Erythroblast (primary cell): ENCODE data around the gene LSS.

Experiments used
- DNase-seq, 2 experiments: peaks; one replicate each; lab custom pipeline; 2025; lab: John Stamatoyannopoulos, UW
- GATA1 ChIP-seq: IDR thresholded peaks from 2 replicates; pipeline ENCODE4 v1.6.1; 2011; ENCODE audit warnings: low read depth, mild to moderate bottlenecking, control low read depth, low read length, moderate library complexity
- POLR2A ChIP-seq: IDR thresholded peaks from 2 replicates; pipeline ENCODE4 v1.6.1; 2011; ENCODE audit warnings: mild to moderate bottlenecking, low read length

LSS gene

DNA sequence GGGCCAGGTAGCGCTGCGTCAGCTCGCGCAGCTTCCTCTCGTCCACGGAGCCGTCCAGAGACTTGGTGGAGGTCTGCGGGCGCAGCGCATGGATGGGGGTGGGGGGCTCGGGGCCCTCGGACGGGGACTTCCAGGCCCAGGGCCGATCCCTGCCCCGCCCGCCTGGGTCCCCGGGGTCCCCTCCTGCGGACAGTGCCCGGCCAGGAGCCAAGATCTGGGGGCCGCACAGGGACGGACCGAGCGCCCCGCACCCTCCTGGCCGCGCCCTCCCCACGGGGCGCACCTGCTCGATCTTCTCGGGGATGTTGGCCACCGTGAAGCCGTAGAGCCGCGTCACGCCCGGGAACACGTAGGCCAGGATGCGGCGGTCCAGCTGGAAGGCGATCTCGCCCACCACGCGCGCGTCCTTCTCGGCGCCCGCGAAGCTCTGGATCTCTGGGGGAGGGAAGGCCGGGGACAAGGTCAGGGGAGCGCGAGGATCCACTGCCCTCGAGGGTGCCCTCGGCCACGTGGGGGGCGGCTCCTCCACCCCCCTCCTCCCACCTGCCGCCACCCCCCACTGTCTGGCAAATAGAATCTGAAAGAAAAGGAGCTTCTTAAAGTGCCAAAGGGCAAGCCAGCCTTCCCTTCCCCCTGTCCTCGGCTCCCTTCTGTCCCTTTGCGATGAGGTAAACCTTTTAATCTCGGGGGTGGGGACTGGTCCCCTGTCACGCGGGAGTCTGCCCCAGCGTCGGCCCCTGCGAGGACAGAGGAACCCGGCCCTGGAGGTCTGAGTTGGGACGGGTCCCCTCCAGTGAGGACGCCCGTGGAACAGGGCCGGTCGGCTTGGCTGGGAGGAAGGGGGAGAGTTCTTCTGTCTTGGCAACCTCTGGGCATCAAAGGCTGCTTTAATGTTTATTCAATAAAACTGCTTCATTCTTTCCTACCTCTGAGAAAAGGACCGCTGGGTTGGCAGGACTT lies 66.7 kb downstream of the LSS start:
- no peak for TF ChIP-seq POLR2A
- no peak for TF ChIP-seq GATA1
- DNase-seq = no peak

GRCh38 chr21:46160907-46161632 lies 67.5 kb downstream of the LSS start:
- peak; percentile 17 to 42 for DNase-seq
- no peak for TF ChIP-seq POLR2A
- TF ChIP-seq GATA1 = no peak

- TF ChIP-seq GATA1 = no peak
- no peak for TF ChIP-seq POLR2A
- no peak for DNase-seq
Observed at GRCh38 chr21:46160657-46160906, 68.0 kb downstream of the LSS start.

- DNase-seq = no peak
- TF ChIP-seq GATA1 = no peak
- TF ChIP-seq POLR2A = no peak
Observed at GRCh38 chr21:46159841-46160656, 68.5 kb downstream of the LSS start.

- no peak for DNase-seq
- TF ChIP-seq POLR2A (no peak), GATA1 (no peak)
Observed at GRCh38 chr21:46159390-46159789, 69.2 kb downstream of the LSS start.

DNA sequence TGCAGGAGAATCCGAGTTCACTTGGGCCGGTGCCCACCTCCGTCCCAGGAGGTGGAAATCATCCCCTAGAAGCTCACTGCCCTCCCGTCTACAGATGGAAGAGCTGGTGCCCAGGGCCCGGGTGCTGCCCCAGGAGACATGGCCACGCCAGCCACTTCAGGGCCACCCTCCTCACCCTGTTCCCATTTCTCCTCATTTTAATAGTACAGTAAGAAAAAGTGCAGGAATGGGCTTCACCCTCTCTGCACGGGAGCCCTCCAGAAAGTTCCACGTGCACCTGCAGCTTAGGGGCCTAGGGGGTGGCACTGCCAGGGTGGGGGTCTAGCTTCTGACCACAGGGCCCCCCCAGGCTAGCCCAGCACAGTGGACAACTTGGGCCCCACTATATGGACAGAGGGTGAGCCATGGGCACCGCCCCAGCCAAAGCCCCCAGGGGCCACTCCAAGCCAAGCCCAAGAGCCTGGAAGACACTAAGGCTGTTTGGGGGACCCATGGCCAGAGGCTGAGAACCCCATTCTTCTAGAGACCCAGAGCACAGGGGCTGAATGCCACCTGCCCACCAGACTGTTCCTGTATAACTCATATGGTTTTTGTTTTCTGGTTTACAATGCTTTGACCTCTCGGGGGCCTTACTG lies 69.8 kb downstream of the LSS start:
- DNase-seq = no peak
- TF ChIP-seq GATA1 = no peak
- no peak for TF ChIP-seq POLR2A

GRCh38 chr21:46157987-46158451 lies 70.6 kb downstream of the LSS start:
- TF ChIP-seq POLR2A = no peak
- TF ChIP-seq GATA1 = no peak
- no peak for DNase-seq

DNA sequence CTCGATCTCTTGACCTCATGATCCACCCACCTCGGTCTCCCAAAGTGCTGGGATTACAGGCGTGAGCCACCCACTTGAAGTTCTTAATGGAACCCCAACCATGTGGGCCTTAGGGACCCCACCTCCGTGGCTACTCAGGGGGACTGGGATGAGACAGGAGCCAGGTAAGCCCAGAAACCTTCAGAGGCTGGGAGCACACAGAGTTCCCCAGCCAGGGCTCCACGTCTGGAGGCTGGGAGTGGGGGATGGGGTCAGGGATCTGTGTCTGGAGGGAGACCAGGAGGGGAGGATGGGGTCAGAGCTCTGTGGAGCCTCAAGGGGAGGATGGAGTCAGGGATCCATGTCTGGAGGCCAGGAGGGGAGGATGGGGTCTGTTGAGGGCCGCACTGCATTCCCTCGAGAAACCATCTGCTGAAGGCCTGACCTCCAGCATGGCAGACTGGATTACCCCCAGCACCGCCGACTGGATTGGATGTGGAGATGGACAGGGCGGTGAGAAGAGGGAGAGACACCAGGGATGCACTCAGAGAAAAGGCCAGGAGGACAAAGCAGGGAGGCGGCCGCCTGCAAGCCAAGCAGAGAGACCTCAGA lies 71.1 kb downstream of the LSS start:
- TF ChIP-seq POLR2A (no peak), GATA1 (no peak)
- DNase-seq = no peak

DNA sequence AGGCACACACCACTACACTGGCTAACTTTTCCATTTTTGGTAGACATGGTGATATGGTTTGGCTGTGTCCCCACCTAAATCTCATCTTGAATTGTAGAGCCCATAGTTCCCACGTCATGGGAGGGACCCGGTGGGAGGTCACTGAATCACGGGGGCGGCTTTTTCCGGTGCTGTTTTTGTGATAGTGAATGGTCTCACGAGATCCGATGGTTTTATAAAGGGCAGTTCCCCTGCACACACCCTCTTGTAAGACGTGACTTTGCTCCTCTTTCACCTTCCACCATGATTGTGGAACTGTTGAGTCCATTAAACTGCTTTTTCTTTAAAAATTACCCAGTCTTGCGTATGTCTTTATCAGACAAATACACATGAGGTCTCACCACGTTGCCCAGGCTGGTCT lies 71.9 kb downstream of the LSS start:
- DNase-seq = no peak
- TF ChIP-seq POLR2A = no peak
- no peak for TF ChIP-seq GATA1

GRCh38 chr21:46156378-46156645 lies 72.3 kb downstream of the LSS start:
- no peak for DNase-seq

GRCh38 chr21:46155514-46156377 lies 72.8 kb downstream of the LSS start, which contains the start of gene FTCD:
TSS of gene FTCD (minus strand) at chr21:46155579. CDS start at chr21:46155523, 56 bp downstream.
- TF ChIP-seq GATA1 (no peak), POLR2A (no peak)
- DNase-seq = no peak

More at GRCh38 chr21:46156378-46156645, 72.3 kb downstream of the LSS start:
- TF ChIP-seq GATA1 = no peak
- no peak for TF ChIP-seq POLR2A

DNA sequence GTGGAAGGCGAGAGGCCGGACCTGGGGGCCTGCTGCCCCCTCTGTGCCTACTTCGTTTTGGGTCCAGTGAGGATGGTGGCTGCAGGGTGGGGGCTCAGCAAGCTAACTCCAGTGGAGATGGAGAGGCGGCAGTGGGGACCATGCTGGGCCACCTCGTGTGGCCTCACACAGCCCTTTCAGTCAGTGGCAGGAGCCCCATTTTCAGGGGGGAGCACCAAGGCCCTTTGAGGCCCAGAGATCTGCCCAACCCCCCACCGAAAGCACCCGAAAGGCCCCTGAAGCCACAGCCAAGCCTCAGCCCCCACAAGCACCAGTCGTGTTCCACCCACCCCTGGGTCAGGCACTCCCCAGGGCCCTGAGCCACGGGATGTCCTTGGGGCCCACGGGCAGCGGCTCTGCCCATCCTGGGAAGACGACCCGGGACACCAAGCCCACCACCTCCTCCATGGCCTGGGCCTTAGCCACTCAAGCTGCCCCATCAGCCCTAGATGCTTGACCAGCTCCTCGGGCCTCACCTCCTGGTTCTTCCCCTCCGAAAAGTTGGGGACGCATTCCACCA lies 73.5 kb downstream of the LSS start:
- no peak for TF ChIP-seq GATA1
- TF ChIP-seq POLR2A = no peak
- DNase-seq = no peak
